Testis (tissue), 3 donors: ENCODE measurements around the gene BCAS3. TPM values are rescaled to one million over a fixed set of nuclear protein-coding genes. Genes with fewer than 3 reads are reported as not detected.

Experiments used
- DNase-seq: peaks from one replicate; pipeline ENCODE4 v3.0.0-alpha.2; 2019
- H3K27ac ChIP-seq, 2 donors: fragments of 200-600 bp; sonication (generic); one replicate each; pipeline ENCODE4 v1.5.1; 2019
- H3K27me3 ChIP-seq: fragments of 200-600 bp; sonication (generic); one replicate; pipeline ENCODE4 v1.5.1; 2019
- H3K36me3 ChIP-seq: fragments of 200-600 bp; sonication (generic); one replicate; pipeline ENCODE4 v1.5.1; 2017; ENCODE audit warnings: low read depth; ENCODE audit errors: missing control alignments
- H3K4me1 ChIP-seq: fragments of 200-600 bp; sonication (generic); one replicate; pipeline ENCODE4 v1.5.1; 2019
- H3K4me3 ChIP-seq, 2 donors: fragments of 200-600 bp; sonication (generic); one replicate each; pipeline ENCODE4 v1.5.1; 2017 to 2019
- H3K9me3 ChIP-seq: fragments of 200-600 bp; sonication (generic); one replicate; pipeline ENCODE4 v1.5.1; 2017
- POLR2A ChIP-seq: fragments of 450-650 bp; IDR thresholded peaks from one replicate; pipeline ENCODE4 v1.6.1; 2017; ENCODE audit warnings: antibody characterized with exemption, mild to moderate bottlenecking, moderate library complexity
- WGBS, 2 donors: methylation state at CpG; one replicate each; pipeline ENCODE4 v1.1.5; 2018; 5-methylcytosine and 5-hydroxymethylcytosine counted together
- intact Hi-C: fragments of 100-400 bp; cut with DNase I; formaldehyde crosslinking; loops from one replicate; pipeline ENCODE4 v1.15.1; 2023; ENCODE audit warnings: low total_unique reads
- polyA plus RNA-seq: library from polyadenylated mRNA; stranded (reverse); fragments of 350-450 nt; fragmentation: Illumina TruSeq; extraction: RNeasy Lipid Tissue Mini Kit (QIAGEN cat#74804); gene quantifications from one replicate; pipeline ENCODE4 v1.2.3, GENCODE V29; 2014; ENCODE audit warnings: low read depth, low replicate concordance; ENCODE audit not compliant: insufficient read depth
- total RNA-seq, 2 donors: library from RNA; depleted of rRNA; stranded (reverse); fragments of >200 nt; gene quantifications; one replicate each; pipeline ENCODE4 v1.2.3, GENCODE V29; 2016
- TF ChIP-seq, protein P1 (sequence below), 3 experiments: fragments of 450-650 bp in 2 of 3; fragments of 200-600 bp in 1 of 3; sonication (generic) in 1 of 3; IDR thresholded peaks; one replicate each; pipeline ENCODE4 v1.5.1; 2016 to 2019; ENCODE audit warnings: antibody characterized with exemption in 3 of 3, mild to moderate bottlenecking in 2 of 3, moderate library complexity in 1 of 3

The BCAS3 gene
- total and polyA plus RNA-seq, 3 donors from 2014 or later: 54.8 to 96.7 (median 73.0) TPM

DNA sequence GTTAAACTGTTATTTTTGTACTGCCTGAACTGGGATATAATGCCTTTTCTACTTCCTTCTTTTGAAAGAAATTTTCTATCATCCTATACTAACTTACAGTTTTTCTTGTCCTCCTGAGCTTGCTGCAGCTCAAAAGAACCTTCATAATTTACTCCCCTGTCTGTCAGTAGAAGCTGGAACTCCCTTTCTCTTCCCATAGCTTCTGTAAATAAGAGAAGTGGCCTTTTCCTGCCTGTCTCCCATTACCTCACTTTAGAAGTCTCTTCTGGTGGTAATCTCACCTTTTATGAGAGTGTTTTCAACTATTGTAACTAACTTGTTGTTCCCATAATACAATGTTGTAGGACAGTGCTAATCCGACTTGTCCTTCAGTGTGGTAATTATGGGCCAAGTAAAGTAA lies 475.2 kb downstream of the BCAS3 start:
- H3K36me3 ChIP-seq: no peaks in the 10 kb centered on the region
- TF ChIP-seq, protein P1, sequence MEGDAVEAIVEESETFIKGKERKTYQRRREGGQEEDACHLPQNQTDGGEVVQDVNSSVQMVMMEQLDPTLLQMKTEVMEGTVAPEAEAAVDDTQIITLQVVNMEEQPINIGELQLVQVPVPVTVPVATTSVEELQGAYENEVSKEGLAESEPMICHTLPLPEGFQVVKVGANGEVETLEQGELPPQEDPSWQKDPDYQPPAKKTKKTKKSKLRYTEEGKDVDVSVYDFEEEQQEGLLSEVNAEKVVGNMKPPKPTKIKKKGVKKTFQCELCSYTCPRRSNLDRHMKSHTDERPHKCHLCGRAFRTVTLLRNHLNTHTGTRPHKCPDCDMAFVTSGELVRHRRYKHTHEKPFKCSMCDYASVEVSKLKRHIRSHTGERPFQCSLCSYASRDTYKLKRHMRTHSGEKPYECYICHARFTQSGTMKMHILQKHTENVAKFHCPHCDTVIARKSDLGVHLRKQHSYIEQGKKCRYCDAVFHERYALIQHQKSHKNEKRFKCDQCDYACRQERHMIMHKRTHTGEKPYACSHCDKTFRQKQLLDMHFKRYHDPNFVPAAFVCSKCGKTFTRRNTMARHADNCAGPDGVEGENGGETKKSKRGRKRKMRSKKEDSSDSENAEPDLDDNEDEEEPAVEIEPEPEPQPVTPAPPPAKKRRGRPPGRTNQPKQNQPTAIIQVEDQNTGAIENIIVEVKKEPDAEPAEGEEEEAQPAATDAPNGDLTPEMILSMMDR (IDR thresholded peaks at IDR 0.05): no peak
- TF ChIP-seq POLR2A: no peak
- intact Hi-C loops: no loop called here
- H3K27me3 ChIP-seq: no peaks in the 10 kb centered on the region
- no peak overlapping the region for H3K27ac ChIP-seq
- DNase-seq: no peak
- 75 to 86% methylated on average over 1 of the region's 1 CpG for WGBS, 2 donors
- no peaks in the 10 kb centered on the region for H3K9me3 ChIP-seq
- no peak overlapping the region for H3K4me3 ChIP-seq
- no peaks in the 10 kb centered on the region for H3K4me1 ChIP-seq

DNA sequence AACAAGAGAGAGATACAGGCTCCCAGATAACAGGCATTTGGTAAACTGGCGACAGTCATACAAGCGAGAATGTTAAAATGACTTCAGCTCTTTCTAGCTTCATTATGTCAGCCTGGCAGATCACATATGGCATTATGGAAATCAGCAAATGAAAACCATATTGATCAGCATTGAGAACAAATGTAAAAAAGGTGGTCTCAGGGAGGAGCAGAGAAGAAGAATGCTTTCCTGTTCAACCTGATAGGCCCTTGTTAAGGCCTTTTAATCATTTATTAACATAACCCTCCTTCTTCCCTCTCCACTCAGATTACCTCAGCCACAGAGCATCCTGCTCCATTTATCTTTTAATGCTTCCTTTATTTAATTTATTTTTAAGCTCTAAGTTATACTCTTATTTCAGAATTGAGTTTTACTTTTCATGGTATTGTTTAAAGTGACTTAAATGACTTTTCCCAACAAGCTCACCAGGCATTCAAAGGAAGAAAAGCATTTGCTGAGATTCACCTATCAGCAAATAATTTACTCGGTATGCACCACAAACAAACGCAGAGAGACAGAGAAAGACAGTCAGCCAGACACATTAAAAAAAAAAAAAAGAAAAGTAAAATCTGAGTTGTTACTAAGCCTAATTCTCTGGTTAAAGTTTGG lies 478.1 kb downstream of the BCAS3 start:
- 78 to 87% methylated on average over 4 of the region's 4 CpGs for WGBS, 2 donors
- Histone ChIP-seq H3K36me3 (no peaks in the 10 kb centered on the region), H3K27ac (peak overlapping the region; percentile 18 to 75), H3K4me3 (no peak overlapping the region), H3K27me3 (no peaks in the 10 kb centered on the region), H3K4me1 (peaks cover 7% of the 10 kb centered on the region), H3K9me3 (no peaks in the 10 kb centered on the region)
- DNase-seq: no peak
- TF ChIP-seq POLR2A: no peak
- TF ChIP-seq, protein P1 (IDR thresholded peaks at IDR 0.05): no peak
- intact Hi-C loops: loop anchor here (5.0 kb wide), 1 partner anchor 242 kb away; the partner anchor contains the start of gene TBX2

DNA sequence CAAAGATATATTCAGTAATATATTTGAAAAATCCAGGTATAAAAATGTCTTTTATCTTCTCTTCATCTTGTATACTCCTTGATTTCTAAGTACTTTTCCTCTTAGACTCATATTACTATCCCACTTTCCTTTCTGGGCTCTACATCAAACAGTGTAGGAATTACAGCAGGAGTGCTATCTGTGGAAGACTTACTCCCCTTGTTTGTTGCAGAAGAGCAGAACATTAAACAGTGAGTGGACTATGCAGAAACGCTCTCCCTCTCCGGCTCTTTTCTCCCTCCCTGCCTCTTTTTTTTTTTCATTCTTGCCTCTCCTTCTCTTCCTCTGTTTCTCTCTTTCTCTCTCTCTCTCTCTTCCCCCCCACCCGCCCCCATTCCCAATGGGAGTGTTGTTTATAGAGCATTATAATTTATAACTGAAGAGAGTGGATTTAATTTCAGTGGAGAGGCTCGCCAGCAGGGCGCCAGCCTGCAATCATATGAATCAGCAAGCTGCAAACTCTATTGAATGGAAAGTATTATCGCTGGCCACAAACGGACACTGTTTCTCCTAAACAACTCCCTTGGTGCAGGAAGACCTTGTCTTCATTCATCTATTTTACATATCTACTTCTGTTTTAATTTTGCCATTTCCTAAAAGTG lies 479.7 kb downstream of the BCAS3 start:
- TF ChIP-seq, protein P1 (IDR thresholded peaks at IDR 0.05): no peak
- no peak for TF ChIP-seq POLR2A
- 30 to 38% methylated on average over 7 of the region's 7 CpGs for WGBS, 2 donors
- Histone ChIP-seq H3K4me3 (no peak overlapping the region), H3K27me3 (no peaks in the 10 kb centered on the region), H3K4me1 (peaks cover 10% of the 10 kb centered on the region), H3K9me3 (no peaks in the 10 kb centered on the region), H3K36me3 (no peaks in the 10 kb centered on the region), H3K27ac (peak overlapping the region in 1 of 2 donors; percentile 75)
- peak; percentile 69 for DNase-seq
- intact Hi-C loops: loop anchor here (5.0 kb wide), 1 partner anchor 240 kb away; the partner anchor contains the start of gene TBX2

DNA sequence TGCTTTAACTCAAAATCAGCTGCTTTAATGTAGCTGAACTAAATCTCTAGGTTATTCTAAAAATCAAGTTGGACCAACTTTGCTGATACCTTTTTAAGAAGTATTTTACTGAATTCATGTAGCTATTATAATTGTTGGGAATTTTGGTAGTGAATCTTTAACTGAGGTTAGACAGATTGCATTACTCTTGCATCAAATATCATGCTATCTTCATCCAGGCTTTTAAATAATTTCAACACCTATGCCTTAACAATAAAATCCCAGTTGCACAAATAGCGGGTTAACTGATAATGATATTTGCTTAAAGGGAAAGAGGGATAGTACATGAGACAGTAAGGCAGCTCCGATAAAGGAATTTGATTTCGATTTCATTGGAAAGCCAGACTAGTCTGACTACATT lies 480.7 kb downstream of the BCAS3 start:
- DNase-seq: no peak
- H3K4me1 ChIP-seq: peaks cover 10% of the 10 kb centered on the region
- H3K4me3 ChIP-seq: no peak overlapping the region
- TF ChIP-seq, protein P1 (IDR thresholded peaks at IDR 0.05): no peak
- TF ChIP-seq POLR2A: no peak
- no peaks in the 10 kb centered on the region for H3K36me3 ChIP-seq
- intact Hi-C loops: loop anchor here (5.0 kb wide), 1 partner anchor 239 kb away; the partner anchor contains the start of gene TBX2
- H3K9me3 ChIP-seq: no peaks in the 10 kb centered on the region
- peak overlapping the region in 1 of 2 donors; percentile 75 for H3K27ac ChIP-seq
- 58 to 61% methylated on average over 3 of the region's 3 CpGs for WGBS, 2 donors
- no peaks in the 10 kb centered on the region for H3K27me3 ChIP-seq
